SJCRH30 (cell line): ENCODE results near the gene DNAJC6. TPM values are rescaled to one million over a fixed set of nuclear protein-coding genes. Genes with fewer than 3 reads are reported as not detected.
"Not testable (repeated sequence)": the region's sequence is repeated elsewhere in the genome, so short reads cannot be mapped to it uniquely, and the experiment has no call there.

Experiments
- DNase-seq, 2 experiments: peaks; one replicate each; pipeline ENCODE4 v3.0.0-alpha.2; 2015 to 2020
- H3K27ac ChIP-seq: fragments of 250-450 bp; sonication (Bioruptor Pico); 2 replicates; pipeline ENCODE4 v1.5.1; 2020; ENCODE audit warnings: mild to moderate bottlenecking, moderate library complexity
- H3K27me3 ChIP-seq: fragments of 250-450 bp; sonication (Bioruptor Pico); 2 replicates; pipeline ENCODE4 v1.5.1; 2020; ENCODE audit warnings: mild to moderate bottlenecking, moderate library complexity
- H3K36me3 ChIP-seq: fragments of 250-450 bp; sonication (Bioruptor Pico); 2 replicates; pipeline ENCODE4 v1.5.1; 2020; ENCODE audit warnings: mild to moderate bottlenecking, moderate library complexity
- H3K4me1 ChIP-seq: fragments of 250-450 bp; sonication (Bioruptor Pico); 2 replicates; pipeline ENCODE4 v1.5.1; 2020; ENCODE audit warnings: mild to moderate bottlenecking, moderate library complexity
- H3K4me3 ChIP-seq: fragments of 250-450 bp; sonication (Bioruptor Pico); 2 replicates; pipeline ENCODE4 v1.5.1; 2020; ENCODE audit warnings: mild to moderate bottlenecking, moderate library complexity
- H3K9me3 ChIP-seq: fragments of 250-450 bp; sonication (Bioruptor Pico); replicated peaks from 2 replicates; pipeline ENCODE4 v1.5.1; 2020; ENCODE audit warnings: mild to moderate bottlenecking, moderate library complexity
- total RNA-seq: library from RNA; depleted of rRNA; stranded (reverse); fragments of >200 nt; shearing (Covaris generic); gene quantifications from 2 replicates; pipeline ENCODE4 v1.2.3, GENCODE V29; 2014

Gene DNAJC6
- total RNA-seq, 1 experiment from 2014 or later = 0.02 TPM

DNA sequence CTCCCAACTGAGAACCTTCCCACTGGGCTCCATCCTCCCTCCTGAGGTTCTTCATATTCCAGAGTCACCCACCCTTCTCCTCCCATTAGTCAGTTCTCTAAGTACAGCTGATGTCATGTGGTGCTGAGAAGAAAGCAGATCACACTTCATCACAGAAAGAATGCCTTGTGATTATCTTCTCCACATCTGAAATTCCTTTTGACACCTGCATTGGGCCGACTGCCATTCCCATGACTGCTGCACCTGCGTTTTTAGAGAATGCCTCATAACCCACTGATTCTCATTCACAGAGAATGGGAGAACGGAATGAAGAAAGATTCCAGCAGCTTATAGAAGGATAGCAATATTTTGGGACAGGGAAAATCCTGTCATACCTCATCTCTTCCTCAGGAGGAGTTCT, 125.4 kb downstream of the DNAJC6 start:
- H3K36me3 ChIP-seq = peaks cover 6% of the 10 kb centered on the region
- no peaks in the 10 kb centered on the region for H3K9me3 ChIP-seq
- no peaks in the 10 kb centered on the region for H3K27me3 ChIP-seq
- H3K4me1 ChIP-seq = no peaks in the 10 kb centered on the region
- no peak overlapping the region for H3K4me3 ChIP-seq
- DNase-seq = no peak
- H3K27ac ChIP-seq = no peak overlapping the region

DNA sequence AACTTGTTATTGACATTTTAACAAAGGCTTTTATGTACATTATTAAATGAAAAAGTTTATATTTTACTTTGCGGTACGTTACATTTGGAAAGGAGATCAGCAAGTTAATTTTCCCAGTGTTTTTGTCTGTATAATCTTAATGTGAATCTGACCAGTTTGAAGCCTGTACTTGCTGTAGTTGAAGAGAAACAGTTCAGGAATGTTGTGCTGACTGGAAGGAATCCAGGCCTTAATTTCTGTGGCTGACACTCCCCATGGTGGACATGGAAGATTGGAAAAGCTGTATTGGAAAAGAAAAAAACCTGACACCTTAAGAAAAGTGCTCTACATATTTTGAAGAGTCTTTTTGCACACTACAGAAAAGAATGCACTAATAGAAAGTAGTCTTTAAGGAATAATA, 126.6 kb downstream of the DNAJC6 start:
- no peak for DNase-seq
- H3K27ac ChIP-seq = no peak overlapping the region

DNA sequence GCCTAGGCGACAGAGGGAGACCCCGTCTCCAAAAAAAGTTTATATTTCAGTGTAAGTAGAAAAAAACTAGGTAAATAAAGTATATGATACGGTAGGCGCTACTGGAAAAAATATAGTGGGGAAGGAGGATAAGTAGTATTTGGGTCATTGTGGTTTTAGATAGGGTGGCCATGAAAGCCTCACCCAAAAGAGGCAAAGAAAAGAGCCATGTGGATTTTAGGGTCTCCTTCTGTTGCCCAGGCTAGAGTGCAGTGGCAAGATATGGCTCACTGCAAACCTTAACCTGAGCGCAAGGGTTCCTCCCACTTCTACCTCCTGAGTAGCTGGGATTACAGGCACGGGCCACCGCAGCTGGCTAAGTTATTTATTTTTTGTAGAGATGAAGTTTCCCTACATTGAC, 128.3 kb downstream of the DNAJC6 start:
- no peak overlapping the region for H3K4me3 ChIP-seq
- H3K4me1 ChIP-seq = no peaks in the 10 kb centered on the region
- H3K9me3 ChIP-seq = no peaks in the 10 kb centered on the region; the same call in 1 of the 2 replicates
- no peak for DNase-seq
- H3K36me3 ChIP-seq = no peaks in the 10 kb centered on the region; the same call in 1 of the 2 replicates
- no peaks in the 10 kb centered on the region for H3K27me3 ChIP-seq
- H3K27ac ChIP-seq = no peak overlapping the region

More for the DNA sequence above, 126.6 kb downstream of the DNAJC6 start:
- Histone ChIP-seq H3K4me3 (no peak overlapping the region), H3K4me1 (no peaks in the 10 kb centered on the region), H3K27me3 (no peaks in the 10 kb centered on the region), H3K36me3 (peaks cover 6% of the 10 kb centered on the region), H3K9me3 (no peaks in the 10 kb centered on the region)

DNA sequence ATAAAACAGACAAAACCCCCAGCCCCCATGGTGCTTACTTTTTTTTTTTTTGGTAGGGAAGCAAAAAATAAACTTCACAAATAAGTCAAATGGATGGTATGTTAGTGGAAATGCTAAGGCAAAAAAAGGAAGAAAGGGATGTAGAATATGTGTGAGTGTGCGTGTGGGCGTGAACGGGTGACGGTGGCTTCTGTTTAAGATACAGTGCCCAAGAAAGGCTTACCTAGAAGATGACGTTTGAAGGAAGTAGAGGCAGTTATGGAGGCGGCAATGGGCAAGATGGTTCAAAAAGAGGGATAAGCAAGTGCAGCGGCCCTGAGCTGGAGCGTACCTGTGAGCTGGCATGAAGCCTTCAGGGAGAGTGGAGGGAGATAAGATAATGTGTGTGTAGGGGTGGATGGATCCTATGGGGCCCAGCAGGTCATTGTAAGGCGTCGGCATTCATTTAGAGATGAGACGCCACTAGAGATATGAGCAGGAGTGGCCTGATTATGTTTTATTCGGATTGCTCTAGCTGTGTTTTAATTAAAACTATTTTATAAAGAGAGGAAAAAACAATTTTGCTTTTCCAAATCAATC, 131.1 kb downstream of the DNAJC6 start:
- Histone ChIP-seq H3K27ac (no peak overlapping the region), H3K27me3 (no peaks in the 10 kb centered on the region), H3K36me3 (no peaks in the 10 kb centered on the region; the same call in 1 of the 2 replicates), H3K4me3 (no peak overlapping the region), H3K9me3 (no peaks in the 10 kb centered on the region; the same call in 1 of the 2 replicates), H3K4me1 (no peaks in the 10 kb centered on the region)
- no peak for DNase-seq

DNA sequence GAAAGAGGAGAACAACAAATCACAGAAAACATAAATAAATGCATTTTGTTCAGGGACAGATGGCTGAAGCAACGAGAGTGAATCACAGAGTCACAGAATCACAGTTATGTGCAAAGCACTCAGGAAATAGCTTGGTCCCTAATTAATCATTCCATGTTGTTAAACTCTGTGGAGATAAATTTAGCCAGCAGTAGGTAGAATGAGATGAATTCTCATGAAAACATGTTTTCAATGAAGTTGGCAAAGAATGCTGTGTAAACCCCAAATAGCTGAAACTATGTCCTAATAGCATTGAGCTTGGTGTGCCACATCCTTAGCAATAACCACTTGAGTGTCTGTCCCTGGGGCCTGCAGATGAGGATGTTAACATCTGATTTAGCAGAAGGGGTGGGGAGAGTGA, 131.6 kb downstream of the DNAJC6 start:
- Histone ChIP-seq H3K27ac (no peak overlapping the region), H3K4me3 (no peak overlapping the region)
- DNase-seq = no peak

DNA sequence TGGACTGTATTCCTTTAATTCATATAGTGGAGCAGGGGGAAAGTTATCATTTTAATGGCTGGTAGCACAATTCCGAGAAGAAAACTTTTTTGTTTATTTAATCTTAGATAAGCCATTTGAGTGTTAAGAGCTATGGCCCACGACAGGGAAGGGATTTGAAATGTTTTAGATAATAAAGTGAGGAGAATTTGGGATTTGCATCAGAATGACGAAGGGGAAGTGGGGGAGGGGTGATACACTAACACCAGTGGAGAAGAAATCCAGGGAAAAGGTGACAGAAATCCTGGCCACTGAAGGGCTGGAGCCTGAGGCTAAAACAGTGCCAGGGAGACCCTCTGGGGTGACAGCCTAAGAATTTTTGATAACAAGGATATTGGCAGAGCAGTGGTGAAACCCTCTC, 132.1 kb downstream of the DNAJC6 start:
- no peaks in the 10 kb centered on the region; the same call in 1 of the 2 replicates for H3K9me3 ChIP-seq
- H3K27ac ChIP-seq = no peak overlapping the region
- no peaks in the 10 kb centered on the region for H3K4me1 ChIP-seq
- no peak for DNase-seq
- H3K4me3 ChIP-seq = no peak overlapping the region
- H3K36me3 ChIP-seq = no peaks in the 10 kb centered on the region
- no peaks in the 10 kb centered on the region for H3K27me3 ChIP-seq

More for the DNA sequence above, 131.6 kb downstream of the DNAJC6 start:
- H3K9me3 ChIP-seq = no peaks in the 10 kb centered on the region; the same call in 1 of the 2 replicates
- H3K27me3 ChIP-seq = no peaks in the 10 kb centered on the region
- no peaks in the 10 kb centered on the region for H3K4me1 ChIP-seq
- no peaks in the 10 kb centered on the region for H3K36me3 ChIP-seq

DNA sequence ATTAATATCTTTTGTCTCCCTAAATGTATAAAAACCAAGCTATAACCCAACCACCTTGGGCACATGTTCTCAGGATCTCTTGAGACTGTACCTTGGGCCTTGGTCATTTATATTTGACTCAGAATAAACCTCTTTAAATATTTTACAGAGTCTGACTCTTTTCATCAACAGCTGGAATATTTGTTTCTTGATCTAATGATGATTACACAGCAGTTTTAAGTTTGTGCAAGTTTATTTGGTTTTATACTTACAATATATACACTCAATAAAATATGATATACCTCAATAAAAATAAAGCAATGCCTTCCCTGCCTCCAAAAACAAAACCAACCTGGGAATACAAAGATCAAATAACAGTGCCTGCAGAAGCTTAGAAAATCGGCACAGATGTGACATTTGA, 133.1 kb downstream of the DNAJC6 start:
- Histone ChIP-seq H3K4me1 (no peaks in the 10 kb centered on the region), H3K27ac (no peak overlapping the region), H3K27me3 (no peaks in the 10 kb centered on the region), H3K4me3 (no peak overlapping the region), H3K9me3 (no peaks in the 10 kb centered on the region; the same call in 1 of the 2 replicates), H3K36me3 (no peaks in the 10 kb centered on the region)
- DNase-seq = no peak

DNA sequence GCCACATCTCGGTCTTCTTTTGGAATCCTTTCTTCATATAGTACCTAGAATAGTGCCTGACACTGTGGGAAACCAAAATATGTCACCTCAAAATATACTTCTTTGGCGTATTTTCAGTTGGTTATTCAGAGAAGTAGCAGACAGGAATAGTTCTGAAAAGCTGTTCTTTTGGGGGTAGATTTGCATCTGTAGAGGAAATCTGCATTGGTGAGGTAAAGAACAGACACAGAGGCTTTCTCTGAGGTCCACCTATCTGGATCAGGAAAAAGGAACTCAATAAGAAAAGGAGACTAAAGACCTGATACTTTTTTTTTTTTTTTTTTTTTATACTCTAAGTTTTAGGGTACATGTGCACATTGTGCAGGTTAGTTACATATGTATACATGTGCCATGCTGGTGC, 134.3 kb downstream of the DNAJC6 start:
- H3K27me3 ChIP-seq = no peaks in the 10 kb centered on the region
- H3K4me3 ChIP-seq = no peak overlapping the region
- H3K4me1 ChIP-seq = no peaks in the 10 kb centered on the region
- H3K36me3 ChIP-seq = no peaks in the 10 kb centered on the region
- no peaks in the 10 kb centered on the region; the same call in 1 of the 2 replicates for H3K9me3 ChIP-seq
- no peak for DNase-seq
- no peak overlapping the region for H3K27ac ChIP-seq

DNA sequence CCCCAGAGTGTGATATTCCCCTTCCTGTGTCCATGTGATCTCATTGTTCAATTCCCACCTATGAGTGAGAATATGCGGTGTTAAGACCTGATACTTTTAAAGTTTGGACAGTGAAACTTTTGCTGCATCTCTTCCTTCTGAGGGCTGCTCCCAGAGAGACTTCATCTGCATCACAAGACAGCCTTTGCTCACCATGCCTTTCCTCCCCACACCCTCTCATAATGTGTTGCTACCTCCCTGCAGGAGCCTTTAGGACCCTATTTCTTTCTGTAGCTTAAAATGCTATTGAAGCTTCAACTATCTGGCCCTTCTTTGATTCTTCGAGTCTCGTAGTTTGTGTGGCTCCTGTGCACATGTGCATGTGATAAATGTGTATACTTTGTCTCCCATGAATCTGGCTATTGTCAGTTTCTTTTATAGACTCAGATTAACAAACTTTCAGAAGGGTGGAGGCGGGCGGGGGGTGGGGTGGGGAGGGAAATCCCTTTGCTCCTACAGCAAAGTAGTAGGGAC, 134.8 kb downstream of the DNAJC6 start:
- Histone ChIP-seq H3K27ac (no peak overlapping the region), H3K27me3 (no peaks in the 10 kb centered on the region), H3K4me3 (no peak overlapping the region), H3K36me3 (no peaks in the 10 kb centered on the region), H3K9me3 (no peaks in the 10 kb centered on the region; the same call in 1 of the 2 replicates), H3K4me1 (no peaks in the 10 kb centered on the region)
- no peak for DNase-seq

DNA sequence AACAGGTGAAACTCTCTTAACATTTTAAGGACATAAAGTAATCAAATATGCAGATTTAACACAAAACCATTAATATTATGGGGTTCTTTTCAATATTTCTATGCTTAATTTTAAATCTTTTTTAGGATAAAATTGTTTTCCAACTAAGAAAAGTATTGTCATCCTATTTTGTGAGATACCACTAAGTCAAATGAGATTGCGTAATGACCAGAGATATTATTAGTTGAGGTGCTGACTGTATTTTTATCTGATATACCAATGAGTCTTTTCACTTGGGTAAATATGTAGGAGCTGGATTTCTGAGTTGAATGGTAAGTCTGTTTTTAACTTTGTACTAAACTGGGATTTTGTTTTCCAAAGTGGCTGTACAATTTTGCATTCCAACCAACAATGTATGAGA, 136.5 kb downstream of the DNAJC6 start:
- H3K4me1 ChIP-seq = no peaks in the 10 kb centered on the region
- H3K9me3 ChIP-seq = no peaks in the 10 kb centered on the region; the same call in 1 of the 2 replicates
- H3K27me3 ChIP-seq = no peaks in the 10 kb centered on the region
- no peak overlapping the region for H3K27ac ChIP-seq
- DNase-seq = no peak
- no peak overlapping the region for H3K4me3 ChIP-seq
- no peaks in the 10 kb centered on the region for H3K36me3 ChIP-seq

DNA sequence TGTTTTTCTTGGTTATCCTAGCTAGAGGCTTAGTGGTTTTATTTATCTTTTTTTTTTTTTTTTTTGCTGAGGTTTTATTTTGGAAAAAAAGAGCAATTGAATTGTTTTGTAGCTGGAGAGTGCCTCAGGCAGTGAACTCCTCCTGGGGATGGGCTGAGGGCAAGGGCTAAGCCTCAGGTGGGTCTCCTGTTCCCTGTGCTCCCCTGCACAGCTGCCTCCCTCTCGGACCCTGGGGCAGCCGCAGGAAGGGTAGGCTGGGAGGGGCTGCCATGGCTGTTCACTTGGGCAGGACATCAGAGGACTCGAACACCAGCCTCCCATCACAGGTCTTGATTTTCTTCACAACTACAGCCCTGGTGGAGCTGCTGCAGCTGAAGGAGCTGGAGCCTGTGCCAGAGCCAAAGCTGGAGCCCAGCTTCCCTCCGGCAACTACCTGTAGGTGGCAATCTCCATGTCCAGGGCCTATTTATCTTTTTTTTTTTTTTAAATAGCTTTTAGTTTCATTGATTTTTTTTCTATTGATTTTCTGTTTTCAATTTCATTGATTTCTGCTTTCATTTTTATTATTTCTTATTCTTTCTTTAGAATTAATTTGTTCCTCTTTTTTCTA, 140.0 kb downstream of the DNAJC6 start:
- no peak for DNase-seq
- Histone ChIP-seq H3K27me3 (no peaks in the 10 kb centered on the region), H3K36me3 (no peaks in the 10 kb centered on the region), H3K27ac (no peak overlapping the region), H3K4me1 (no peaks in the 10 kb centered on the region), H3K4me3 (no peak overlapping the region), H3K9me3 (no peaks in the 10 kb centered on the region)

DNA sequence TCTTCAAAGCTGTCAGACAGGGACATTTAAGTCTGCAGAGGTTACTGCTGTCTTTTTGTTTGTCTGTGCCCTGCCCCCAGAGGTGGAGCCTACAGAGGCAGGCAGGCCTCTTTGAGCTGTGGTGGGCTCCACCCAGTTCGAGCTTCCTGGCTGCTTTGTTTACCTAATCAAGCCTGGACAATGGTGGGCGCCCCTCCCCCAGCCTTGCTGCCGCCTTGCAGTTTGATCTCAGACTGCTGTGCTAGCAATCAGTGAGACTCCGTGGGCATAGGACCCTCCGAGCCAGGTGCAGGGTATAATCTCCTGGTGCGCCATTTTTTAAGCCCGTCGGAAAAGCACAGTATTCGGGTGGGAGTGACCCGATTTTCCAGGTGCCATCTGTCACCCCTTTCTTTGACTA, 146.3 kb downstream of the DNAJC6 start:
- not testable (repeated sequence) for H3K4me3 ChIP-seq, H3K27me3 ChIP-seq, H3K9me3 ChIP-seq, H3K36me3 ChIP-seq, H3K4me1 ChIP-seq, H3K27ac ChIP-seq, DNase-seq

DNA sequence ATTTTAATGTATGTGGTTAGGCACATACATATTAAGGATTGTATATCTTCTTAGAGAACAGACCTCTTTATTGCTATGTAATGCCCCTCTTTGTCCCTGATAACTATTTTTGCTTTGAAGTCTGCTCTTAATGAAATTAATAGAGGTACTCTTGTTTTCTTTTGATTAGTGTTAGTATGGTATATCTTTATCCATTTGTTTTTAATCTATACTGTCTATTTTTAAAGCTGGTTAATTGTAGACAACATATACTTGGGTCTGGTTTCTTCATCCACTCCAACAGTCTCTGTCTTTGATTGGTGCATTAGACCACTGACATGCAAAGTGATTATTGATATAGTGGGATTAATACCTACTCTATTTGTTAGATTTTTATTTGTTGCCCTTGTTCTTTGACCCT, 147.1 kb downstream of the DNAJC6 start:
- Histone ChIP-seq H3K36me3 (no peaks in the 10 kb centered on the region), H3K4me1 (no peaks in the 10 kb centered on the region), H3K27ac (no peak overlapping the region), H3K4me3 (no peak overlapping the region), H3K27me3 (no peaks in the 10 kb centered on the region), H3K9me3 (no peaks in the 10 kb centered on the region)
- no peak for DNase-seq

DNA sequence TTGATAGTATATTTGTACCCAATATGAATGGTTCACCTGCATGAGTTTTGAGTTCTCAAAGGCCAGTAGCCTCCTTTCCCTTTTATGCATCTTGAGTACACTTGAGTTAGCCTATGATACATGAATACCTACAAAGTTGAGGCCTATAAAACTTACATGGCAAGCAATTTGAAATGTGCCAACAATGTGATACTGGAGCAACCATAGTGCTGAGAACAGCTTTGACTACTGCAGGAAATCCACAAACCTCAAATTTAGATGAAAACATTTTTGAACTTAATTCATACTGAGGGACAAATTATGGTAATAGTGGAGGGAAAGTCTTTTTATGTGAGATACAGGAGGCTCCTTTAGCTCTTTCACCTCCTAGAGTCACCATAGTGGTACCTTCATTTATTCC, 148.5 kb downstream of the DNAJC6 start:
- H3K27ac ChIP-seq = no peak overlapping the region
- H3K9me3 ChIP-seq = no peaks in the 10 kb centered on the region
- no peaks in the 10 kb centered on the region for H3K36me3 ChIP-seq
- H3K27me3 ChIP-seq = no peaks in the 10 kb centered on the region
- no peak overlapping the region for H3K4me3 ChIP-seq
- DNase-seq = no peak
- no peaks in the 10 kb centered on the region for H3K4me1 ChIP-seq

DNA sequence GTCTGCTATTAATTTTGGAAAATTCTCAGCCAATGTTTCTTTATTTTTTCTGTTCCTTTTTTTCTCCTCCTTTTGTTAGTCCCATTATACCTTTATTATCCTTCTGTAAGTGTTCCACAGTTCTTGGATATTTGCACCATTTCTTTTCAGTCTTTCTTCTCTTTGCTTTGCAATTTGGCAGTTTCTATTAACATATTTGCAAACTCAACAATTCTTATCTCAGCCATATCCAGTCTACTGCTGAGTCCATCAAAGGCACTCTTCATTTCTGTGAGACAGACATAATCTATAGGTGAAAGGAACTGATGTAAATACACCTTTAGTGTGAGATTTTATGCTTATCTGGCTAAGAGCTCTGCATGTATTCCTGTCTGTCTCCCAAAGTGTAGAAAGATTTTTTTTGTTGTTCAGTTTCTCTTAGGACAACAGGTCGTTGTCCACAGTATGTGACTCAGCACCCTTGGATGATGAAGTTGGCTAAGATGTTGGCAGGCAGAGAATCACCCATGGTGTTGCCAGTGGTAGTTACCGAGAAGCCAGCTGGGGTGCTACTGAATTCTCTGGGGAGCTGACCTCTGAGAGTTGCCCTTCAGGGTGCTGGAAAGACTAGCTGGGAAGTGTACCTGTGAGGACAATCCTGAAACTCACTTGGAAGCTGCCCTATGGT, 149.5 kb downstream of the DNAJC6 start:
- Histone ChIP-seq H3K36me3 (no peaks in the 10 kb centered on the region), H3K27ac (no peak overlapping the region), H3K4me3 (no peak overlapping the region), H3K9me3 (no peaks in the 10 kb centered on the region), H3K27me3 (no peaks in the 10 kb centered on the region), H3K4me1 (no peaks in the 10 kb centered on the region)
- no peak for DNase-seq
